Fibroblast of villous mesenchyme (primary cell): Measurements from ENCODE around the gene PARD6G. TPM values are rescaled to one million over a fixed set of nuclear protein-coding genes. Genes with fewer than 3 reads are reported as not detected.
"Not testable (repeated sequence)": the region's sequence is repeated elsewhere in the genome, so short reads cannot be mapped to it uniquely, and the experiment has no call there.

Experiments
- DNase-seq: peaks from one replicate; pipeline ENCODE4 v3.0.0-alpha.2; 2010; ENCODE audit warnings: low read depth
- H3K4me3 ChIP-seq: 2 replicates; pipeline ENCODE4 v1.5.1; 2011; ENCODE audit warnings: low read depth, mild to moderate bottlenecking, low read length
- total RNA-seq: library from RNA; depleted of rRNA; stranded (reverse); fragments of >200 nt; gene quantifications from 2 replicates; pipeline ENCODE4 v1.2.3, GENCODE V29; 2012
- TF ChIP-seq, protein P1 (sequence below): IDR thresholded peaks from 2 replicates; pipeline ENCODE4 v1.5.1; 2012; ENCODE audit warnings: low read depth, mild to moderate bottlenecking, low read length; ENCODE audit not compliant: insufficient read depth

PARD6G gene
- total RNA-seq, 1 donor: 1.7 TPM

DNA sequence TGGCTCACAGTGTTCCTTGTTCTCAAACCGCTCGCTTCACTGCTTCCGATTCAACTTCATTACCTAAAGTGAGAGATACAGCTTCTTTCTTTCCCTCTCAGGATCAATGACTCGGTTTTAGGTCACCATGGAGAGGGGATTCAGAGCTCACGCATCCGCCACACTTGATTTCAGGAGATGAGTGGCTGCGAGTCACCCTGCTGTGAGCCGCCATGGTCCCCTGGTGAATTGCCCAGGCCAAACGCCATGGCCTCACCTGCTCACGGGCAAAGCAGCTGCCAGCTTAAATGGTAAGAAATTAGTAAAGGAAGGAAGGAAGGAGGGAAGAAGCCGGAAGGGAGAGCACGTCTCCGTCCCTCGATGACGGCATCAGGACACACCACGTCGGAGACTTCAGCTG is 77.7 kb downstream of the PARD6G start:
- DNase-seq: no peak
- H3K4me3 ChIP-seq: no peak overlapping the region
- TF ChIP-seq, protein P1, sequence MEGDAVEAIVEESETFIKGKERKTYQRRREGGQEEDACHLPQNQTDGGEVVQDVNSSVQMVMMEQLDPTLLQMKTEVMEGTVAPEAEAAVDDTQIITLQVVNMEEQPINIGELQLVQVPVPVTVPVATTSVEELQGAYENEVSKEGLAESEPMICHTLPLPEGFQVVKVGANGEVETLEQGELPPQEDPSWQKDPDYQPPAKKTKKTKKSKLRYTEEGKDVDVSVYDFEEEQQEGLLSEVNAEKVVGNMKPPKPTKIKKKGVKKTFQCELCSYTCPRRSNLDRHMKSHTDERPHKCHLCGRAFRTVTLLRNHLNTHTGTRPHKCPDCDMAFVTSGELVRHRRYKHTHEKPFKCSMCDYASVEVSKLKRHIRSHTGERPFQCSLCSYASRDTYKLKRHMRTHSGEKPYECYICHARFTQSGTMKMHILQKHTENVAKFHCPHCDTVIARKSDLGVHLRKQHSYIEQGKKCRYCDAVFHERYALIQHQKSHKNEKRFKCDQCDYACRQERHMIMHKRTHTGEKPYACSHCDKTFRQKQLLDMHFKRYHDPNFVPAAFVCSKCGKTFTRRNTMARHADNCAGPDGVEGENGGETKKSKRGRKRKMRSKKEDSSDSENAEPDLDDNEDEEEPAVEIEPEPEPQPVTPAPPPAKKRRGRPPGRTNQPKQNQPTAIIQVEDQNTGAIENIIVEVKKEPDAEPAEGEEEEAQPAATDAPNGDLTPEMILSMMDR: no peak

DNA sequence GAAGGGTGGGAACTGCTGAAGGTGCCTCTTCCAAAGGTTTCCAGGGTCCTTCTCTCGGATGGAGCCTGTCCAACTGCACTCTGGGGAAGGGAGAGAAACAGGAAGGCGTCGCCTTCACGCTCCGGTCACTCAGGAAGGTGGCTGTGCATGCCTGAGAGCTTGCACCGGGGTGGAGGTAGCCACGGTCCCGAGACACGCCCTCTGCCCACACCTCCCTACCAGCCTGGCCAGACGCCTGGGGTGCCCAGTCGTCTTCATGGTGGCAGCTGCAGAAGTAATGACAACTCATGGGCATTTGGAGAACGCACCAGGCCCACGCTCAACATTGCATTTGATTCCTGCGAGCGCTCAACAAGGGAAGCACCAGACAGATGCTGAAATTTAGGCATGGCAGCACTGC is 78.3 kb downstream of the PARD6G start:
- TF ChIP-seq, protein P1: no peak
- no peak overlapping the region for H3K4me3 ChIP-seq
- DNase-seq: no peak

DNA sequence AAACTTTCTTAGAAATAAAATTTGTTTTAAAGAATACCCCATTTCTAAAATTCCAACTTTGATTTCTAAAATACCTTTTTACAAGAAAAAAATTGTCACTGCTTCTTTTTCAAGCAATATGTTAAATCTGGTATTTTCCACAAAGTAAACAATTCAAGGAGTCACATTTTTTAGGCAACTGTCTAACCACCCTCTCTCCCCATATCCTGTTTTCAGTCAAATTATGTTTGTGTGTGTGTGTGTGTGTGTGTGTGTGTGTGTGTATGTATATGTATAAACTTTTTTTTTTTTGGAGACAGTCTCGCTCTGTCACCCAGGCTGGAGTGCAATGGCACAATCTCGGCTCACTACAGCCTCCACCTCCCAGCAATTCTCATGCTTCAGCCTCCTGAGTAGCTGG is 79.0 kb downstream of the PARD6G start:
- DNase-seq: no peak
- TF ChIP-seq, protein P1: no peak
- H3K4me3 ChIP-seq: no peak overlapping the region

DNA sequence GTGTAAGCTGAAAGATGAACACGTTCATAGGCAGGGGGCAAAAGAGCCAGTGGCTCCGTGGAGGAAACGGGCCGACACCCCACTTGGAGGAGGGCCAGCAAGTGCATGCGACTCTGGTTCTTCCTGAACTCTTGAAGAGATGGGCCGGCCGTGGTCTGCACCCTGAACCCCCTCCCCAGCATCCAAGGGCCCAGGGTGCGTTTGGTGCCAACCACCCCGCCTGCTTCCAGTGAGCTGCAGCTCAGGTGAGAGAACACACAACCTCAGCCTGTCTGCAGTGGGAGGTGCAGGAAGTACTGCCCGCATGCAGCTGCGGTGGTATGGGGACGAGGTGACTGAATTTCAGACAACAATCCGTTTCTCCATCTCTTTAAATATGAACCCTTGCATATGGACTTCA is 79.4 kb downstream of the PARD6G start:
- no peak overlapping the region for H3K4me3 ChIP-seq
- no peak for DNase-seq
- TF ChIP-seq, protein P1: no peak

DNA sequence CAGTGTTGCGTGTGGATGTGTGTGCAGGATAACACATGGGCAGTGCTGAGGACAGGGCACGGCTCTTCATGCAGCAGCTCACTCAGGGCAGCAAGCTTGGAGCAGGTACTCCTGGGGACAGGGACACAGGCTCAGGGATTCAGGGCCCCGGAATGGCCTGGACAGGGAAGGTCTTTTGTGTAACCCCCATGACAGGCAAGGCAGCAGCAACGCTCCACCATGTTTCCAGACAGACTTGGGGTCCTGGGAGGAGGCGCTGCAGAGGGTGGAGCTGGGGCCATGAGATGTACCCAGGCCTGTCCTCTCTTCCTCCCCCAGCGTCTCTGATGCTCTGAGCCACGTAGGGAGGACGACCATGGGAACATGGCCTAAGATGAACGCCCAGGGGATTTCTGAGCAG is 80.0 kb downstream of the PARD6G start:
- no peak for DNase-seq
- TF ChIP-seq, protein P1: no peak
- no peak overlapping the region for H3K4me3 ChIP-seq

DNA sequence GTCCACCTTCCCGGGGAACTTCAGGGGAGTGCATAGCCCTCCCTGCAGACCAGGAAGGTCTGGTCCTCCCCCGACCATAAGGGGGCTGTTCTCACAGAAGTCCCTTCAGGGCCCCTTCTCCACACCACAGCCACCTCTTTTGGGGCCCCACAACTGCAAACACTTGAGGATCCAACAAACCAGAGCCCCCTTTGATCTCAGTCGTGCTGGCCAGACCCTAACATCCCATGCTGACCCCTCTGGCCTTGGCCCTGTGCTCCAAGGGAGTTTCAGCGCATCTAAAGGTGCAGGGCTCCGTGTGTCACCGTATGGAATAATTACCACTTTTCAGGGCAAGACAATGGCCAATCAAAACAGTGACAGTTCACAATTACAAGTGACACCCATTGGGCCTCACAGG is 80.6 kb downstream of the PARD6G start:
- no peak for DNase-seq
- H3K4me3 ChIP-seq: no peak overlapping the region
- TF ChIP-seq, protein P1: no peak

DNA sequence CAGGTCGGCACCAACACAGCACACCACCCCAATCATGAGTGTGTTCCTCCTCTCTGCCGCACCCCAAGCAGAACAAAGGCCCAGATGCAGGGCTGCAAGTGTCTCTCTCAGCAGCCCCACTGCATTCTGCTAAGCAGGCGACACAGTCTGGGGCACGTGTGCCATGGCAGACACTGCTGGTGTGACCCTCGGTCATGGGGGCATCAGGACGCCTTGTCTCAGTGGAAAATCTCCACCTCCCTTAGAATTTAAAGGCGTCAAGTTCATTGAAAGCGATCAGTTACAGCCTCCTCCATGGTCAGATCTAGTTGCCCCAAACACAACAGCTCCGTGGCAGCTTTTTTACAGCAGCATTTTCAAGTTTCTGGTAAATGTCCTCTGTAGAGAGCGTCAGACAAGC is 81.1 kb downstream of the PARD6G start:
- TF ChIP-seq, protein P1: no peak
- no peak overlapping the region for H3K4me3 ChIP-seq
- no peak for DNase-seq

DNA sequence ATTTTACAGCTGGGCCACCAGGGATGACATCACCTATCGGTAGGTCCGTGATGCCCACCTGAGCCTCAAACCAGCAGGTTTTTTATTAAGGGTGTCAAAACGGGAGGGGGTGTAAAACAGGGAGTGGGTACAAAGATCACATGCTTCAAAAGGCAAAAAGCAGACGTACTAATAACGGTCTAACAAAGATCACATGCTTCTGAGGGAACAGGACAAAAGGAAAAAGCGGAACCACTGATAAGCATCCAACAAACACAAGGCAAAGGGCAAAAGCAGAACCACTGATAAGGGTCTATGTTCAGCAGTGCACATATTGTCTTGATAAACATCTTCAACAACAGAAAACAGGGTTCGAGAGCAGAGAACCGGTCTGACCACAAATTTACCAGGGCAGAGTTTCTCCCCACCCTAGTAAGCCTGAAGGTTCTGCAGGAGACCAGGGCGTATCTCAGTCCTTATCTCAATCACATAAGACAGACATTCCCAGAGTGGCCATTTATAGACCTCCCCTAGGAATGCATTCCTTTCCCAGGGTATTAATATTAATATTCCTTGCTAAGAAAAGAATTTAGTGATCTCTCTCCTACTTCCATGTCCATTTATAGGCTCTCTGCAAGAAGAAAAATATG is 82.5 kb downstream of the PARD6G start:
- H3K4me3 ChIP-seq, DNase-seq: not testable (repeated sequence)
